WERI-Rb-1 (cell line): ENCODE data around the gene SMC5.

Source experiments
- DNase-seq: peaks from one replicate; pipeline ENCODE4 v3.0.0-alpha.2; 2020
- H3K27ac ChIP-seq: fragments of 250-450 bp; sonication (Bioruptor Pico); 2 replicates; pipeline ENCODE4 v1.5.1; 2020; ENCODE audit warnings: mild to moderate bottlenecking, moderate library complexity
- H3K27me3 ChIP-seq: fragments of 250-450 bp; sonication (Bioruptor Pico); 2 replicates; pipeline ENCODE4 v1.5.1; 2021; ENCODE audit warnings: mild to moderate bottlenecking, low read depth, moderate library complexity; ENCODE audit not compliant: insufficient read depth, severe bottlenecking
- H3K36me3 ChIP-seq: fragments of 250-450 bp; sonication (Bioruptor Pico); 2 replicates; pipeline ENCODE4 v1.5.1; 2020; ENCODE audit warnings: mild to moderate bottlenecking, moderate library complexity
- H3K4me3 ChIP-seq: 2 replicates; pipeline ENCODE4 v1.5.1; 2011; ENCODE audit warnings: low read depth, mild to moderate bottlenecking, control low read depth, low read length
- H3K9me3 ChIP-seq: fragments of 250-450 bp; sonication (Bioruptor Pico); 2 replicates; pipeline ENCODE4 v1.5.1; 2021; ENCODE audit warnings: mild to moderate bottlenecking, moderate library complexity; ENCODE audit not compliant: severe bottlenecking
- TF ChIP-seq, protein P1 (sequence below): IDR thresholded peaks from 2 replicates; pipeline ENCODE4 v1.5.1; 2011; ENCODE audit warnings: low read depth, mild to moderate bottlenecking, control low read depth, inconsistent platforms, low read length

The SMC5 gene

DNA sequence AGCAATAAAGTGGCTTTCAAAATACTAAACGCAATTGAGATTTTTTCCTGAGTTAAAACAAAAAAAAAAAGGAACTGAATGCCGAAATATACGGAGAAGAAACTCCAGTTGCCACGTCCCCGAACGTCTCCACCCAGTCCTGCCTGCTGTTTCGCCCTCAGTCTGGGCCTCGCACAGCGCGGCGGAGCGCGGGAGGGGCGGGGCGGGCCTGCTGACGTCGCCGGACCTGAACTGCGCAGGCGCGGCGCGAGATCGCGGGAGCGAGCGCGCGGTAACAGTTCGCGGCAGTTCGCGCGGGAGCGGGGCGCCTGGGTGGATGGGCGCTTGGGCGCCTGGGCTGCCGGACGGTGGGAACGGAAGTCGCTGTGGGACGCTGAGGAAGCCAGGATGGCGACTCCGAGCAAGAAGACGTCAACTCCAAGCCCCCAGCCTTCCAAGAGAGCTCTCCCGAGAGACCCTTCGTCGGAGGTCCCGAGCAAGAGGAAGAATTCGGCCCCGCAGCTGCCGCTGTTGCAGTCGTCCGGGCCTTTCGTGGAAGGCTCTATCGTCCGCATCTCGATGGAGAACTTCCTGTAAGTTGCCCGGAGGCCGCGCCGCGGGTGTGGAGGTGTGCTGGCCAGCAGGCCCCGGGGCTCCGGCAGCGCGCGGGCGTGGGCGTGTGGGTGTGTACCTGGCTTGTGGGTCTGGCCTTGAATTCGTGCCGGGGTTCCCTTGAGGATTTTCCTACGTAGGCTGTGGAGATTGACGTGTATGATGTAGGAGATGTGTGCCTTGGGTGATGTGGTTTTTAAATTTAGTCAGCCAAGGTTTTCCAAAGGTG is at the start of gene SMC5:
Gene SMC5 (plus strand): TSS at position 287 of the 820 bp plus-strand sequence. CDS start 101 bp downstream, at position 388.
- H3K9me3 ChIP-seq, result no peaks in the 10 kb centered on the region
- peak within 1 kb of the TSS; percentile 92 for H3K27ac ChIP-seq
- H3K27me3 ChIP-seq, result no peaks in the 10 kb centered on the region
- TF ChIP-seq, protein P1, sequence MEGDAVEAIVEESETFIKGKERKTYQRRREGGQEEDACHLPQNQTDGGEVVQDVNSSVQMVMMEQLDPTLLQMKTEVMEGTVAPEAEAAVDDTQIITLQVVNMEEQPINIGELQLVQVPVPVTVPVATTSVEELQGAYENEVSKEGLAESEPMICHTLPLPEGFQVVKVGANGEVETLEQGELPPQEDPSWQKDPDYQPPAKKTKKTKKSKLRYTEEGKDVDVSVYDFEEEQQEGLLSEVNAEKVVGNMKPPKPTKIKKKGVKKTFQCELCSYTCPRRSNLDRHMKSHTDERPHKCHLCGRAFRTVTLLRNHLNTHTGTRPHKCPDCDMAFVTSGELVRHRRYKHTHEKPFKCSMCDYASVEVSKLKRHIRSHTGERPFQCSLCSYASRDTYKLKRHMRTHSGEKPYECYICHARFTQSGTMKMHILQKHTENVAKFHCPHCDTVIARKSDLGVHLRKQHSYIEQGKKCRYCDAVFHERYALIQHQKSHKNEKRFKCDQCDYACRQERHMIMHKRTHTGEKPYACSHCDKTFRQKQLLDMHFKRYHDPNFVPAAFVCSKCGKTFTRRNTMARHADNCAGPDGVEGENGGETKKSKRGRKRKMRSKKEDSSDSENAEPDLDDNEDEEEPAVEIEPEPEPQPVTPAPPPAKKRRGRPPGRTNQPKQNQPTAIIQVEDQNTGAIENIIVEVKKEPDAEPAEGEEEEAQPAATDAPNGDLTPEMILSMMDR, result no peak
- peak within 1 kb of the TSS; percentile 79 for H3K4me3 ChIP-seq
- DNase-seq, result peak; percentile 90
- peaks cover 36% of the 10 kb centered on the region for H3K36me3 ChIP-seq

DNA sequence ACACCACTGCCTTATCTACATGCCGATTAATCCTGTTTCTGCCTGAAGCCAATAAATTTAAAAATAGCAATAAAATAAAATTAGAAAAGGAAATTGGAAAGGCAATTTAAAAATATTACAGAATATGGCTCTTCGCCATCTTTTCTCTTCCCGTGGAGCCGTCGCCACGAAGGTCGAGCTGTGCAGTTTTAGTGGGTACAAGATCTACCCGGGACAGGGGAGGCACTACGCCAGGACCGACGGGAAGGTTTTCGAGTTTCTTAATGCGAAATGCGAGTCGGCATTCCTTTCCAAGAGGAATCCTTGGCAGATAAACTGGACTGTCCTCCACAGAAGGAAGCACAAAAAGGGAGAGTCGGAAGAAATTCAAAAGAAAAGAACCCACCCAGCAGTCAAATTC is 41.7 kb upstream of the SMC5 start:
- TF ChIP-seq, protein P1, result no peak
- peaks cover 4% of the 10 kb centered on the region for H3K9me3 ChIP-seq
- no peak overlapping the region for H3K27ac ChIP-seq
- no peak for DNase-seq
- H3K36me3 ChIP-seq, result no peaks in the 10 kb centered on the region
- H3K4me3 ChIP-seq, result no peak overlapping the region
- no peaks in the 10 kb centered on the region for H3K27me3 ChIP-seq

DNA sequence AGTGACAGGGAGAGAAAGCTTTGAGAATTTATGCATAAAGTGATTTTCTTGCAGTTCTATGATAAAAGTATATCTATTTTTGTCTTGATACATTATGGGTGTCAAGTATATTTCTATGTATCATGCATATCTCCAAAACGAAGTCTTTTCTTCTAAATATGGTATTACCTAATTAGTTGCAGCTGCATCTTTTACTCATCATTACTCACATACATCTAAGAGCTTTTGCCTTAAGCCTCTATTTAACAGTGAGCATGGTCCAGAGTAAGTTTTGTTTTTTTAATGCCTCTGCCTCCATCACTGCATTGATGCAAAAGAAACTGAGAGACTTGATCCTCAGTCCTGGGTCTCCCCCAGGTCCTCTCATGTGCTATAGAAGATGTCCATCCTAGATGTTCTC is 40.0 kb upstream of the SMC5 start:
- TF ChIP-seq, protein P1, result no peak
- H3K36me3 ChIP-seq, result no peaks in the 10 kb centered on the region
- no peak for DNase-seq
- no peaks in the 10 kb centered on the region for H3K9me3 ChIP-seq
- H3K27me3 ChIP-seq, result no peaks in the 10 kb centered on the region
- no peak overlapping the region for H3K4me3 ChIP-seq
- H3K27ac ChIP-seq, result no peak overlapping the region

DNA sequence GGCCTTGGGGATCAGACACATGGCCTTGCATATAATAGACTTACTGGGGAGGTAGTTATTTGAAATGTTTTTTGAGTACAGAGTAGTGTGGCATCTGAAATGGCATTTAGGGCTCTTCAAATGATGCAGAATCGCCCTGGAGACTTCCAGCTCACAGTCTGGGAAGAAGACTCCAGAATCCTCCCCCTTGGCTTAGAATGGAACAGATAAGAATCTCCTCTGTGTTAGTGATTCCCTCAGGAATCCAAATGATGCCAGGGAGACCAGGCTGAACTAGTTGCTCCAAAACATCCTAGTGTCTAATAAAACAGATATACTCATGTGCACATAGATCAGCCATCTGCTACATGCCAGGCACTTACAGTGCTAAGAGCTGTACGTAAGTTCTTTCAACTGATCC is 38.6 kb upstream of the SMC5 start:
- H3K27me3 ChIP-seq, result no peaks in the 10 kb centered on the region
- H3K9me3 ChIP-seq, result no peaks in the 10 kb centered on the region
- no peak overlapping the region for H3K4me3 ChIP-seq
- H3K36me3 ChIP-seq, result no peaks in the 10 kb centered on the region
- TF ChIP-seq, protein P1, result no peak
- H3K27ac ChIP-seq, result no peak overlapping the region
- no peak for DNase-seq

DNA sequence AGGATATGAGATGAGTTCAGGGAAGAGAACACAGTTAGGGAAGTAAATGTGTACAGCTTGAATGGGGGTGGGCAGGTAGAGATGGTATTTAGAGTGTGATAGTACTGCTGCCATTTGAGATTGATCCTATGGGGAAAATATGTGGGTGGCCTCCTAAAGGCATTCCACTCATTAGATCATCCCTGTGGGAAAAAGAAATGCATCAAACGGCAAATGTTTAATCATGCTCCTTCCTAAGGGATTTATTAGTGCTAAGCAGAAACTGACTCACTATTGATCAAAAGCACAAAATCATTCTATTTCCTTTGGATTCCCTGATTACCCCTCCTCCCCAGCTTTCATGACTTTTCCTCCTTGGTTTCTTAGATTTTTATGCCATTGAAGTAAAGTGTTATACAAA is 36.4 kb upstream of the SMC5 start:
- Histone ChIP-seq H3K9me3 (no peaks in the 10 kb centered on the region), H3K36me3 (no peaks in the 10 kb centered on the region), H3K27ac (no peak overlapping the region), H3K27me3 (no peaks in the 10 kb centered on the region), H3K4me3 (no peak overlapping the region)
- TF ChIP-seq, protein P1, result no peak
- DNase-seq, result no peak

DNA sequence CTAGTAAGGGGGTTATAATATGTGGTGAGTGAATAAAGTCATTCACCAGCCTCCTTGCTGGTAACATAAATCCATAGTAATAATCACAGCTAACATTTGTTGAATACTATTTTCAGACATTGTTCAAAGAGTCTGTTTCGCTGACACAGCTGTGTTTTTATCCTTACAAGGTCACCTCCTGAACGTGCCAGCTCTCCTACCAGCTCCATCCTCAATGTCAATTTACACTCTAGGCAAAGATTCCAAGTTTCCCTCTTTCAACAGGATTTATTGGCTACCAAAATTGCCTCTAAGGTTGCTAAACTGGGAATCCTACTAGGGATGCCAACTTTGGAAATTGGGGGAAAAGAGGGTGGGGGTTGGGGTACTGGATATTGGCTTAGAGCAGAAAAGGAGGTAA is 30.7 kb upstream of the SMC5 start:
- H3K27me3 ChIP-seq, result no peaks in the 10 kb centered on the region
- no peaks in the 10 kb centered on the region for H3K9me3 ChIP-seq
- H3K27ac ChIP-seq, result no peak overlapping the region
- TF ChIP-seq, protein P1, result no peak
- no peak overlapping the region for H3K4me3 ChIP-seq
- DNase-seq, result no peak
- H3K36me3 ChIP-seq, result no peaks in the 10 kb centered on the region
